CD14-positive monocyte (primary cell): ENCODE data around the gene TMEM30A. TPM values are rescaled to one million over a fixed set of nuclear protein-coding genes. Genes with fewer than 3 reads are reported as not detected.

Experiments used
- DNase-seq, 3 donors: peaks; one replicate each; pipeline ENCODE4 v3.0.0-alpha.2; 2011 to 2022
- H2AFZ ChIP-seq: 2 replicates; pipeline ENCODE4 v1.6.0; 2012; ENCODE audit warnings: mild to moderate bottlenecking, low read depth, low read length, inconsistent platforms; ENCODE audit not compliant: insufficient read depth, poor library complexity, severe bottlenecking
- H3K27ac ChIP-seq, 2 donors: 1 replicate in 1 of 2; 2 replicates in 1 of 2; pipeline ENCODE4 v1.5.1; 2012 to 2013; ENCODE audit warnings: low read length in 2 of 2, control low read depth in 1 of 2, inconsistent platforms in 1 of 2, low read depth in 1 of 2, mild to moderate bottlenecking in 1 of 2
- H3K27me3 ChIP-seq, 2 donors: one replicate each; pipeline versions ENCODE4 v1.6.0 to v1.6.1; 2011 to 2013; ENCODE audit warnings: low read length in 2 of 2; ENCODE audit not compliant: control insufficient read depth in 2 of 2, insufficient read depth in 2 of 2
- H3K36me3 ChIP-seq, 2 donors: replicated peaks in 1 of 2; 1 replicate in 1 of 2; 2 replicates in 1 of 2; pipeline versions ENCODE4 v1.5.1 to v1.6.1; 2012 to 2013; ENCODE audit warnings: low read length in 2 of 2, control low read depth in 1 of 2, inconsistent platforms in 1 of 2, mild to moderate bottlenecking in 1 of 2; ENCODE audit not compliant: insufficient read depth in 2 of 2, control insufficient read depth in 1 of 2
- H3K4me1 ChIP-seq, 2 donors: 1 replicate in 1 of 2; 2 replicates in 1 of 2; pipeline versions ENCODE4 v1.5.1 to v1.6.1; 2012 to 2013; ENCODE audit warnings: low read length in 2 of 2, control low read depth in 1 of 2, inconsistent platforms in 1 of 2, mild to moderate bottlenecking in 1 of 2, moderate library complexity in 1 of 2; ENCODE audit not compliant: insufficient read depth in 2 of 2, control insufficient read depth in 1 of 2
- H3K4me2 ChIP-seq: replicated peaks from 2 replicates; pipeline ENCODE3; 2012; ENCODE audit warnings: low read length, moderate library complexity, mild to moderate bottlenecking; ENCODE audit not compliant: poor library complexity, severe bottlenecking; ENCODE audit errors: extremely low read depth
- H3K4me3 ChIP-seq, 3 experiments: fragments of 200-600 bp in 1 of 3; sonication (generic) in 1 of 3; replicated peaks in 1 of 3; 1 replicate in 2 of 3; 2 replicates in 1 of 3; pipeline ENCODE4 v1.5.1; 2011 to 2013; ENCODE audit warnings: low read length in 3 of 3, mild to moderate bottlenecking in 3 of 3, control low read depth in 2 of 3, low read depth in 2 of 3, inconsistent platforms in 1 of 3, moderate library complexity in 1 of 3
- H3K79me2 ChIP-seq: 2 replicates; pipeline ENCODE4 v1.6.0; 2012; ENCODE audit warnings: mild to moderate bottlenecking, control low read depth, inconsistent platforms, low read length, moderate library complexity; ENCODE audit not compliant: insufficient read depth
- H3K9ac ChIP-seq: 2 replicates; pipeline ENCODE4 v1.6.0; 2017; ENCODE audit warnings: low read length, mild to moderate bottlenecking; ENCODE audit not compliant: insufficient read depth, poor library complexity, severe bottlenecking
- H3K9me3 ChIP-seq, 2 donors: replicated peaks in 1 of 2; 1 replicate in 1 of 2; 2 replicates in 1 of 2; pipeline versions ENCODE4 v1.5.1 to v1.6.1; 2012 to 2013; ENCODE audit warnings: low read length in 2 of 2, control low read depth in 1 of 2; ENCODE audit not compliant: control insufficient read depth in 1 of 2, insufficient read depth in 1 of 2
- H4K20me1 ChIP-seq: 2 replicates; pipeline ENCODE4 v1.6.0; 2012; ENCODE audit warnings: mild to moderate bottlenecking, low read length, control low read depth, moderate library complexity; ENCODE audit not compliant: insufficient read depth
- H3K27ac Mint-ChIP-seq, 7 donors: one replicate each; pipeline ENCODE4 v1.8.0; 2020; ENCODE audit warnings: mild to moderate bottlenecking in 7 of 7, mixed read lengths in 7 of 7, moderate library complexity in 6 of 7, inconsistent platforms in 2 of 7
- H3K27me3 Mint-ChIP-seq, 3 donors: one replicate each; pipeline ENCODE4 v1.8.0; 2021 to 2022; ENCODE audit warnings: low read depth in 3 of 3, mild to moderate bottlenecking in 3 of 3, mixed read lengths in 3 of 3, moderate library complexity in 3 of 3, inconsistent platforms in 1 of 3
- H3K36me3 Mint-ChIP-seq, 2 donors: one replicate each; pipeline ENCODE4 v1.8.0; 2020; ENCODE audit warnings: mixed read lengths in 2 of 2, inconsistent platforms in 1 of 2, mild to moderate bottlenecking in 1 of 2
- H3K4me1 Mint-ChIP-seq: one replicate; pipeline ENCODE4 v1.8.0; 2020; ENCODE audit warnings: mild to moderate bottlenecking, mixed read lengths
- H3K4me3 Mint-ChIP-seq, 2 donors: one replicate each; pipeline ENCODE4 v1.8.0; 2020; ENCODE audit warnings: mild to moderate bottlenecking in 2 of 2, mixed read lengths in 2 of 2, moderate library complexity in 1 of 2
- H3K9me3 Mint-ChIP-seq, 7 donors: one replicate each; pipeline ENCODE4 v1.8.0; 2020 to 2022; ENCODE audit warnings: mixed read lengths in 7 of 7, mild to moderate bottlenecking in 6 of 7, moderate library complexity in 6 of 7, inconsistent platforms in 2 of 7
- CTCF ChIP-seq: fragments of 200-600 bp; IDR thresholded peaks from one replicate; pipeline ENCODE4 v1.8.0; 2022; ENCODE audit warnings: antibody characterized with exemption, mild to moderate bottlenecking
- WGBS: methylation state at CpG from one replicate; pipeline ENCODE4 v1.1.5; 2013; ENCODE audit warnings: missing lambda C conversion rate; ENCODE audit not compliant: insufficient coverage; 5-methylcytosine and 5-hydroxymethylcytosine counted together
- intact Hi-C, 2 donors: fragments of 100-400 bp; cut with micrococcal nuclease; formaldehyde crosslinking; loops; one replicate each; pipeline versions ENCODE4 v1.15.0 to v1.15.1; 2023
- polyA plus RNA-seq, 3 donors: library from polyadenylated mRNA; depleted of rRNA in 1 of 3; unstranded in 2 of 3; stranded (reverse) in 1 of 3; fragments of 300-500 nt in 2 of 3; fragments of >200 nt in 1 of 3; fragmentation: Illumina TruSeq in 2 of 3; gene quantifications; 1 replicate in 2 of 3; 2 replicates in 1 of 3; pipeline ENCODE4 v1.2.3, GENCODE V29; 2012 to 2021

TMEM30A gene
- polyA plus RNA-seq, 3 donors: 12.2 to 101 (median 70.6) TPM

- Mint-ChIP-seq H3K9me3 (no peaks in the 10 kb centered on the region), H3K4me3 (no peak overlapping the region), H3K27me3 (no peaks in the 10 kb centered on the region), H3K36me3 (peaks cover 2 to 10% of the 10 kb centered on the region in 2 donors), H3K4me1 (peaks cover 21% of the 10 kb centered on the region), H3K27ac (no peak overlapping the region)
- intact Hi-C loops: no loop called here
- Histone ChIP-seq H3K4me3 (no peak overlapping the region), H3K36me3 (no peaks in the 10 kb centered on the region), H2AFZ (no peak overlapping the region), H3K27me3 (no peaks in the 10 kb centered on the region), H3K27ac (no peak overlapping the region), H3K9ac (no peak overlapping the region), H3K4me1 (peaks cover 3 to 23% of the 10 kb centered on the region in 2 donors), H3K4me2 (no peak overlapping the region), H3K9me3 (no peaks in the 10 kb centered on the region), H3K79me2 (peaks cover 22% of the 10 kb centered on the region), H4K20me1 (no peaks in the 10 kb centered on the region)
- TF ChIP-seq CTCF: no peak
- DNase-seq: no peak
- WGBS: 82% methylated on average over 3 of the region's 7 CpGs
These were observed 5.7 kb upstream of the TMEM30A start for GRCh38 chr6:75290136-75290945.

GRCh38 chr6:75288023-75288422 is 3.4 kb upstream of the TMEM30A start:
- H3K4me1 Mint-ChIP-seq: peaks cover 21% of the 10 kb centered on the region
- intact Hi-C loops: loop anchor here in 1 of 2 donors (10.0 kb wide), 1 partner anchor 317 kb away; the partner anchor contains the start of gene SENP6
- Histone ChIP-seq H3K27me3 (no peaks in the 10 kb centered on the region), H3K4me1 (peaks cover 7 to 35% of the 10 kb centered on the region in 2 donors), H3K36me3 (no peaks in the 10 kb centered on the region), H3K9ac (no peak overlapping the region), H2AFZ (no peak overlapping the region), H3K79me2 (peaks cover 39% of the 10 kb centered on the region), H3K4me2 (no peak overlapping the region), H3K27ac (no peak overlapping the region), H3K9me3 (no peaks in the 10 kb centered on the region), H4K20me1 (peaks cover 6% of the 10 kb centered on the region), H3K4me3 (no peak overlapping the region)
- DNase-seq: no peak
- no peaks in the 10 kb centered on the region for H3K27me3 Mint-ChIP-seq
- H3K9me3 Mint-ChIP-seq: no peaks in the 10 kb centered on the region
- H3K36me3 Mint-ChIP-seq: peaks cover 2 to 10% of the 10 kb centered on the region in 2 donors
- WGBS: no CpG with 5 or more reads among the region's 1 CpG
- H3K4me3 Mint-ChIP-seq: no peak overlapping the region
- TF ChIP-seq CTCF: no peak
- no peak overlapping the region for H3K27ac Mint-ChIP-seq
